Lower leg skin (tissue), 3 donors: ENCODE measurements around the gene DNAH11.

Source experiments
- POLR2A ChIP-seq, 2 donors: fragments of 450-650 bp; IDR thresholded peaks; one replicate each; pipeline ENCODE4 v1.6.1; 2016 to 2017; ENCODE audit warnings: antibody characterized with exemption in 2 of 2, mild to moderate bottlenecking in 1 of 2, moderate library complexity in 1 of 2
- TF ChIP-seq, protein P1 (sequence below), 3 donors: fragments of 450-650 bp; IDR thresholded peaks; one replicate each; pipeline ENCODE4 v1.5.1; 2016; ENCODE audit warnings: antibody characterized with exemption in 3 of 3, mild to moderate bottlenecking in 3 of 3, moderate library complexity in 2 of 3

GRCh38 chr7:21706131-21706530 is 163.3 kb downstream of the DNAH11 start:
- TF ChIP-seq, protein P1, sequence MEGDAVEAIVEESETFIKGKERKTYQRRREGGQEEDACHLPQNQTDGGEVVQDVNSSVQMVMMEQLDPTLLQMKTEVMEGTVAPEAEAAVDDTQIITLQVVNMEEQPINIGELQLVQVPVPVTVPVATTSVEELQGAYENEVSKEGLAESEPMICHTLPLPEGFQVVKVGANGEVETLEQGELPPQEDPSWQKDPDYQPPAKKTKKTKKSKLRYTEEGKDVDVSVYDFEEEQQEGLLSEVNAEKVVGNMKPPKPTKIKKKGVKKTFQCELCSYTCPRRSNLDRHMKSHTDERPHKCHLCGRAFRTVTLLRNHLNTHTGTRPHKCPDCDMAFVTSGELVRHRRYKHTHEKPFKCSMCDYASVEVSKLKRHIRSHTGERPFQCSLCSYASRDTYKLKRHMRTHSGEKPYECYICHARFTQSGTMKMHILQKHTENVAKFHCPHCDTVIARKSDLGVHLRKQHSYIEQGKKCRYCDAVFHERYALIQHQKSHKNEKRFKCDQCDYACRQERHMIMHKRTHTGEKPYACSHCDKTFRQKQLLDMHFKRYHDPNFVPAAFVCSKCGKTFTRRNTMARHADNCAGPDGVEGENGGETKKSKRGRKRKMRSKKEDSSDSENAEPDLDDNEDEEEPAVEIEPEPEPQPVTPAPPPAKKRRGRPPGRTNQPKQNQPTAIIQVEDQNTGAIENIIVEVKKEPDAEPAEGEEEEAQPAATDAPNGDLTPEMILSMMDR (IDR thresholded peaks at IDR 0.05) = no peak
- no peak for TF ChIP-seq POLR2A (IDR thresholded peaks at IDR 0.05)
